ENCODE measurements around the gene TBC1D1.

Gene TBC1D1

GRCh38 chr4:37895271-37895670 lies 4.4 kb downstream of the TBC1D1 start:
- no peaks in the 10 kb centered on the region for H3K36me3 ChIP-seq (replicated peaks; ENCODE audit: insufficient read depth, low read length)
- no peak overlapping the region for H3K4me3 ChIP-seq (ENCODE audit: low read length)
- TF ChIP-seq EZH2 (optimal IDR thresholded peaks at IDR 0.05; ENCODE audit: low read depth, low read length) (no peak), CTCF (IDR thresholded peaks at IDR 0.05; ENCODE audit: low read length) (no peak), EZH2phosphoT487 (IDR thresholded peaks at IDR 0.05; ENCODE audit: low read length) (no peak)
- no peak for DNase-seq
- H3K4me1 ChIP-seq (ENCODE audit: low read length), result peaks cover 12% of the 10 kb centered on the region
- no peak overlapping the region for H3K4me2 ChIP-seq (ENCODE audit: low read depth, low read length)
- no peak overlapping the region for H2AFZ ChIP-seq (ENCODE audit: low read length)
- peaks cover 11% of the 10 kb centered on the region for H3F3A ChIP-seq (ENCODE audit: insufficient read depth, low read length)
- no peaks in the 10 kb centered on the region for H3K27me3 ChIP-seq (replicated peaks; ENCODE audit: insufficient read depth, low read length)
- no peaks in the 10 kb centered on the region for H3K9me3 ChIP-seq (replicated peaks; ENCODE audit: insufficient read depth, low read length)
- no peak overlapping the region for H3K27ac ChIP-seq (ENCODE audit: low read length)
- no peaks in the 10 kb centered on the region for H3K9me2 ChIP-seq (replicated peaks; ENCODE audit: insufficient read depth, low read length)
- H3K9ac ChIP-seq (ENCODE audit: low read length), result no peak overlapping the region
- H3K79me2 ChIP-seq (ENCODE audit: low read length), result peaks cover 79% of the 10 kb centered on the region
- H4K20me1 ChIP-seq (ENCODE audit: insufficient read depth, low read length), result no peaks in the 10 kb centered on the region

- Histone ChIP-seq H3K9me2 (replicated peaks; ENCODE audit: insufficient read depth, low read length) (no peaks in the 10 kb centered on the region), H3K9me3 (replicated peaks; ENCODE audit: insufficient read depth, low read length) (no peaks in the 10 kb centered on the region), H3K4me3 (ENCODE audit: low read length) (no peak overlapping the region), H3K79me2 (ENCODE audit: low read length) (peaks cover 81% of the 10 kb centered on the region), H3K9ac (ENCODE audit: low read length) (no peak overlapping the region), H4K20me1 (ENCODE audit: insufficient read depth, low read length) (no peaks in the 10 kb centered on the region), H3K27ac (ENCODE audit: low read length) (no peak overlapping the region), H3K4me1 (ENCODE audit: low read length) (peaks cover 12% of the 10 kb centered on the region), H2AFZ (ENCODE audit: low read length) (no peak overlapping the region), H3K27me3 (replicated peaks; ENCODE audit: insufficient read depth, low read length) (no peaks in the 10 kb centered on the region), H3K4me2 (ENCODE audit: low read depth, low read length) (no peak overlapping the region), H3K36me3 (replicated peaks; ENCODE audit: insufficient read depth, low read length) (no peaks in the 10 kb centered on the region), H3F3A (ENCODE audit: insufficient read depth, low read length) (peaks cover 11% of the 10 kb centered on the region)
- DNase-seq, result no peak
- TF ChIP-seq CTCF (IDR thresholded peaks at IDR 0.05; ENCODE audit: low read length), result no peak
- TF ChIP-seq EZH2phosphoT487 (IDR thresholded peaks at IDR 0.05; ENCODE audit: low read length), result no peak
- no peak for TF ChIP-seq EZH2 (optimal IDR thresholded peaks at IDR 0.05; ENCODE audit: low read depth, low read length)
These were observed 5.4 kb downstream of the TBC1D1 start for GRCh38 chr4:37896206-37896860.

- Histone ChIP-seq H3F3A (ENCODE audit: insufficient read depth, low read length) (no peaks in the 10 kb centered on the region), H3K4me2 (ENCODE audit: low read depth, low read length) (no peak overlapping the region), H3K36me3 (replicated peaks; ENCODE audit: insufficient read depth, low read length) (peaks cover 3% of the 10 kb centered on the region; the same call in 1 of the 2 replicates), H3K4me3 (ENCODE audit: low read length) (no peak overlapping the region), H2AFZ (ENCODE audit: low read length) (no peak overlapping the region), H3K9me2 (replicated peaks; ENCODE audit: insufficient read depth, low read length) (no peaks in the 10 kb centered on the region), H3K4me1 (ENCODE audit: low read length) (no peaks in the 10 kb centered on the region), H3K27ac (ENCODE audit: low read length) (no peak overlapping the region), H3K9me3 (replicated peaks; ENCODE audit: insufficient read depth, low read length) (no peaks in the 10 kb centered on the region), H4K20me1 (ENCODE audit: insufficient read depth, low read length) (no peaks in the 10 kb centered on the region), H3K9ac (ENCODE audit: low read length) (no peak overlapping the region), H3K27me3 (replicated peaks; ENCODE audit: insufficient read depth, low read length) (no peaks in the 10 kb centered on the region), H3K79me2 (ENCODE audit: low read length) (peaks cover 76% of the 10 kb centered on the region)
- TF ChIP-seq EZH2 (optimal IDR thresholded peaks at IDR 0.05; ENCODE audit: low read depth, low read length) (no peak), CTCF (IDR thresholded peaks at IDR 0.05; ENCODE audit: low read length) (no peak), EZH2phosphoT487 (IDR thresholded peaks at IDR 0.05; ENCODE audit: low read length) (no peak)
- no peak for DNase-seq
These were observed 11.3 kb downstream of the TBC1D1 start for GRCh38 chr4:37902212-37902611.

Measured in MM.1S (cell line).